Stomach (tissue), 9 donors: Measurements from ENCODE around the gene GAR1. TPM values are rescaled to one million over a fixed set of nuclear protein-coding genes. Genes with fewer than 3 reads are reported as not detected.
"Not testable (repeated sequence)": the region's sequence is repeated elsewhere in the genome, so short reads cannot be mapped to it uniquely, and the experiment has no call there.

Source experiments
- DNase-seq, 2 donors: peaks; one replicate each; pipeline versions ENCODE4 v3.0.0 to v3.0.0-alpha.2; 2013 to 2019
- H3K27ac ChIP-seq, 5 donors: fragments of 200-600 bp in 4 of 5; sonication (generic) in 4 of 5; one replicate each; pipeline ENCODE4 v1.5.1; 2013 to 2019; ENCODE audit warnings: mild to moderate bottlenecking in 1 of 5, moderate library complexity in 1 of 5
- H3K27me3 ChIP-seq, 3 donors: fragments of 200-600 bp; sonication (generic); one replicate each; pipeline ENCODE4 v1.5.1; 2017 to 2019; ENCODE audit warnings: mixed run types in 1 of 3
- H3K36me3 ChIP-seq, 4 donors: fragments of 200-600 bp; sonication (generic); 1 replicate in 3 of 4; 2 replicates in 1 of 4; pipeline ENCODE4 v1.5.1; 2016 to 2019
- H3K4me1 ChIP-seq, 4 donors: fragments of 200-600 bp; sonication (generic); one replicate each; pipeline ENCODE4 v1.5.1; 2016 to 2019
- H3K4me3 ChIP-seq, 4 donors: fragments of 200-600 bp; sonication (generic) in 3 of 4; one replicate each; pipeline ENCODE4 v1.5.1; 2016 to 2019; ENCODE audit warnings: mild to moderate bottlenecking in 1 of 4
- H3K9me3 ChIP-seq, 4 donors: fragments of 200-600 bp; sonication (generic); one replicate each; pipeline ENCODE4 v1.5.1; 2016 to 2019
- CTCF ChIP-seq, 7 experiments: fragments of 450-650 bp in 4 of 7; fragments of 200-600 bp in 3 of 7; sonication (generic) in 3 of 7; IDR thresholded peaks; one replicate each; pipeline ENCODE4 v1.5.1; 2016 to 2019; ENCODE audit warnings: antibody characterized with exemption in 7 of 7, control low read depth in 2 of 7, mild to moderate bottlenecking in 1 of 7
- EP300 ChIP-seq: sonication (generic); formaldehyde crosslinking; IDR thresholded peaks from one replicate; pipeline ENCODE4 v1.6.1; 2017; ENCODE audit warnings: antibody characterized with exemption
- POLR2A ChIP-seq, 4 donors: fragments of 450-650 bp; IDR thresholded peaks; one replicate each; pipeline ENCODE4 v1.6.1; 2016; ENCODE audit warnings: antibody characterized with exemption in 4 of 4, control low read depth in 2 of 4, mild to moderate bottlenecking in 1 of 4, moderate library complexity in 1 of 4
- POLR2AphosphoS5 ChIP-seq, 3 donors: sonication (generic); formaldehyde crosslinking; IDR thresholded peaks; one replicate each; pipeline ENCODE4 v1.6.1; 2016; ENCODE audit warnings: antibody characterized with exemption in 3 of 3
- WGBS, 5 donors: extraction: QIAGEN DNeasy Blood & Tissue Kit in 3 of 5; methylation state at CpG; one replicate each; pipeline versions ENCODE4 v1.1.5 to v1.1.7; 2013 to 2018; 5-methylcytosine and 5-hydroxymethylcytosine counted together
- intact Hi-C: fragments of 100-400 bp; cut with DNase I; formaldehyde crosslinking; loops from one replicate; pipeline ENCODE4 v1.15.1; 2023; ENCODE audit warnings: low total_unique reads
- polyA plus RNA-seq, 3 donors: library from polyadenylated mRNA; stranded (reverse); fragments of 200-250 nt; gene quantifications; one replicate each; pipeline ENCODE4 v1.2.3, GENCODE V29; 2013
- total RNA-seq, 5 donors: library from RNA; depleted of rRNA; stranded (reverse); fragments of >200 nt; gene quantifications; one replicate each; pipeline versions ENCODE4 v1.1.0 to v1.2.3, GENCODE V29; 2014 to 2016
- donor health status: healthy with polysubstance abuse.
- donor health status: Bipolar disorder and iron deficiency.
- donor health status: healthy.

Gene GAR1
- total and polyA plus RNA-seq, 8 donors: 2.2 to 19.2 (median 13.2) TPM; not detected in 2

GRCh38 chr4:109836985-109837384, 21.4 kb downstream of the GAR1 start:
- no peak for DNase-seq
- no peaks in the 10 kb centered on the region for H3K9me3 ChIP-seq
- H3K4me3 ChIP-seq: no peak overlapping the region
- H3K36me3 ChIP-seq: no peaks in the 10 kb centered on the region
- 76 to 85% (median 84%) methylated on average over 3 of the region's 3 CpGs for WGBS, 5 donors
- intact Hi-C loops: no loop called here
- H3K27me3 ChIP-seq: no peaks in the 10 kb centered on the region
- H3K27ac ChIP-seq: no peak overlapping the region
- TF ChIP-seq EP300 (no peak), POLR2AphosphoS5 (IDR thresholded peaks at IDR 0.05) (no peak), CTCF (IDR thresholded peaks at IDR 0.05) (no peak), POLR2A (IDR thresholded peaks at IDR 0.05) (no peak)
- H3K4me1 ChIP-seq: no peaks in the 10 kb centered on the region

DNA sequence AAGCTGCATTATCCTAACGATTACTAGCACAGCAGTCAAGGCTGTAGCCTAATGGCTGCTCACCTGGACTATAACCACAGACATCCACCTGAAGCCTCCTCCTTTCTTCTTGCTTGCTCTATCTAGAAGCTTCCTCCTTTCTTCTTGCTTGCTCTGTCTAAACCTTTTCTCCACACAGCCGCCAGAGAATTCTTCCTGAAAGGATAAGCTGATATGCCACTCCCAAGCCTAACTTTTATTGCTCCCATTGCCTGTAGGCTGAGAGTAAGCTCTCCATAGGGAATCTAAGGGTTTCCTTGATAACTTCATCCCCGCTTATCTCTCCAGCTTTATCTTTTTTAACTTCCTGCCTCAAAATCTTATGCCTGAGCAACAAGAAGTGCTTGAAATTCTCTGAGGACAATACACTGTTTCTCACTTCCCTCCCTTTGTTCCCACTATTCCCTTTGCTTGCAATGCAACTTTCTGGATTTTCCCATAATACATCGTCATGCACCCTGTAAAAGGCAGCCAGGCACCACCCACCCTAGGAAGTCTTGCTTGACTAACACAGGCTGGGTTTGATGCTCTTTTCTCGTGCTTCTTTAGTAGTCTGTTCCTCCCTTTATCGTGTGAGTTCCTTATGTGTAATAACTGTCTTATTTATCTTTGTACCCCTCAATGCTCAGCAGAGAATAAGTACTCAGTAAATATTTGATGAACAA, 31.0 kb downstream of the GAR1 start:
- 25 to 53% (median 39%) methylated on average over 6 of the region's 6 CpGs for WGBS, 5 donors
- Histone ChIP-seq H3K36me3 (peaks cover 0 to 7% (median 0%) of the 10 kb centered on the region in 4 donors), H3K27me3 (no peaks in the 10 kb centered on the region), H3K9me3 (no peaks in the 10 kb centered on the region), H3K27ac (no peak overlapping the region), H3K4me1 (no peaks in the 10 kb centered on the region), H3K4me3 (no peak overlapping the region)
- no peak for DNase-seq
- intact Hi-C loops: no loop called here
- TF ChIP-seq EP300: no peak

DNA sequence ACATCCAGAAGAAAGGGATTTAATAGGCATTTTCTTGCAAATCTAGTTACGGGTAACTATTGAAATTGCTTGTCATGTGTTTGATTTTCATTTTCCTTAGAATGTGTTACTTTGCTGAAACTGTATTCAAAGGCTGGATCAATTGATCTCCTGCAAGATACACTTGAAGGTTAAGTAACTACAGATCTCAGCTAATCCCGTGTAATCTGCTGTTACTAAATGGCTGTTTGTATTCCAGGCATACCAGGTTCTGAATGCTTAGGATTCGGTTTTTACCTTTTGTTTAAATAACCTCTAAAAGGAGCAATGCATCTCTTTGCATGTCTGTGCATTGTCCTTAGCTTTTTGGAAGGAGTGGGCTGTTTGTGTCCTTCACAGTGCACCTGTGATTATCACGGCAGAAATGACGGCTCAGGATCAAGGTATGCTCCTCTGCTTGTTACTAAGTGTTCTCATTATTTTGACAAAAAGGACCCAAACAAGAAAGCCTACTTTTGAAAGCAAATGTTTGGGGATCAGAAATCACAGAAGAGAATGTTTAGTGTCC, 32.4 kb downstream of the GAR1 start, which contains the start of gene LRIT3:
TSS of gene LRIT3 (plus strand) at position 212 of the 547 bp plus-strand sequence. CDS start at position 307, 95 bp downstream.
- intact Hi-C loops: no loop called here
- no peak for TF ChIP-seq EP300
- no peak for TF ChIP-seq CTCF (IDR thresholded peaks at IDR 0.05)
- TF ChIP-seq POLR2AphosphoS5 (IDR thresholded peaks at IDR 0.05): no peak
- no peak for TF ChIP-seq POLR2A (IDR thresholded peaks at IDR 0.05)
- WGBS, 5 donors: 55 to 70% (median 66%) methylated on average over 5 of the region's 5 CpGs

GRCh38 chr4:109848501-109848900, 32.9 kb downstream of the GAR1 start:
- Histone ChIP-seq H3K36me3 (no peaks in the 10 kb centered on the region), H3K27me3 (no peaks in the 10 kb centered on the region), H3K27ac (no peak overlapping the region), H3K9me3 (no peaks in the 10 kb centered on the region), H3K4me1 (no peaks in the 10 kb centered on the region), H3K4me3 (no peak overlapping the region)
- intact Hi-C loops: no loop called here
- TF ChIP-seq CTCF (IDR thresholded peaks at IDR 0.05): no peak
- no peak for TF ChIP-seq EP300
- no peak for TF ChIP-seq POLR2A (IDR thresholded peaks at IDR 0.05)
- TF ChIP-seq POLR2AphosphoS5 (IDR thresholded peaks at IDR 0.05): no peak
- no peak for DNase-seq
- WGBS, 5 donors: 69 to 84% (median 77%) methylated on average over 2 of the region's 2 CpGs

More for the DNA sequence above, 32.4 kb downstream of the GAR1 start, which contains the start of gene LRIT3:
- H3K4me3 ChIP-seq: no peak within 1 kb of the TSS
- DNase-seq: no peak
- H3K9me3 ChIP-seq: no peaks in the 10 kb centered on the region
- peaks cover 0 to 5% (median 0%) of the 10 kb centered on the region in 4 donors for H3K36me3 ChIP-seq
- no peaks in the 10 kb centered on the region for H3K4me1 ChIP-seq
- H3K27me3 ChIP-seq: no peaks in the 10 kb centered on the region
- H3K27ac ChIP-seq: no peak within 1 kb of the TSS

- TF ChIP-seq EP300: no peak
- no peak overlapping the region for H3K27ac ChIP-seq
- DNase-seq: no peak
- H3K4me3 ChIP-seq: no peak overlapping the region
- H3K36me3 ChIP-seq: no peaks in the 10 kb centered on the region
- no peaks in the 10 kb centered on the region for H3K4me1 ChIP-seq
- 73 to 84% (median 74%) methylated on average over 5 of the region's 5 CpGs for WGBS, 5 donors
- H3K9me3 ChIP-seq: no peaks in the 10 kb centered on the region
- no peaks in the 10 kb centered on the region for H3K27me3 ChIP-seq
- intact Hi-C loops: no loop called here
Observed at GRCh38 chr4:109850601-109851000, 35.0 kb downstream of the GAR1 start.

DNA sequence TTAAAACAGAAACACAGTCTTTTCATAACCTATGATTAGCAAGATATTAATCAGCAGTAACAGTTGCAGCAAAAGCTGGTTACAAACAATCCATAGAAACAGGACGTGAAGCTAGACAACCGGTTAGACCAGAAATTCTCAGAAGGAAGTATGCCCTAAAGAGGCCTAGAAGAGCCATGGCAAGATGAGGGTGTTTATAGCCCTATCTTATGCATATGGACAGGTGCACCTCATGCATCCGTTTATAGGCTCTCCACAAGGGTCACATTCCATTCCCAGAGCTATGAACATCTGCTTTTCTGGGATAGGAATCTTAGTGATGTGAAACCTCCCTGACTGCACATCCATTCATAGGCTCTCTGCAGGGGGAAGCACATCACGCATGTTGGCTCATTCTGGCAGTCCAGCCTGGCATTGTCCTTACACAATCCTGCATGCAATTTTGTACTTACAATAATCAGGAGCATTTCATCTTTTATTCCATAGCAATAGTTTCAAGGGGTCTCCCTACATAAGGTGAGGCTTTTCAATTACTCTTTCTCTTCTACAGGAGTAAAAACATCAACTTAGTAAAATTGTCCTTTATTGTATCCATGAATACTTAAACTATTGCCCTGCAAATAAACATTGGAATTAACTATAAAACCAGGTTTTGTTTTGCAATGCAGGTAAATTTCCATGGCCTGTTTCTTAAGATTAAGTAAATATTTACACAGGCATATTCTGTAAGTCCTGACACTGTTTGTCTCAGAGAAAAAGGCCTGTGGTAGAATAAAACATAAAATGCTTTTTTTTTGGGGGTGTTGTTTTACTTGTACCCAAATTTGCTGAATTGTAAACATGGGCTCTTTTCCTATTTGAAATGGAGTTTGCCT, 44.1 kb downstream of the GAR1 start:
- intact Hi-C loops, H3K4me3 ChIP-seq, H3K27me3 ChIP-seq, H3K4me1 ChIP-seq, H3K36me3 ChIP-seq, DNase-seq, H3K27ac ChIP-seq: not testable (repeated sequence)
- 75 to 87% (median 83%) methylated on average over 4 of the region's 4 CpGs for WGBS, 5 donors
- H3K9me3 ChIP-seq: peaks cover 0 to 25% (median 11%) of the 10 kb centered on the region in 4 donors
